Measurements from ENCODE around the gene SPACA4.
A peak's percentile ranks its signal among the peaks of the same experiment; 100 is the strongest.
"Not testable (repeated sequence)": the region's sequence is repeated elsewhere in the genome, so short reads cannot be mapped to it uniquely, and the experiment has no call there.

SPACA4 gene, protein sequence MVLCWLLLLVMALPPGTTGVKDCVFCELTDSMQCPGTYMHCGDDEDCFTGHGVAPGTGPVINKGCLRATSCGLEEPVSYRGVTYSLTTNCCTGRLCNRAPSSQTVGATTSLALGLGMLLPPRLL

DNA sequence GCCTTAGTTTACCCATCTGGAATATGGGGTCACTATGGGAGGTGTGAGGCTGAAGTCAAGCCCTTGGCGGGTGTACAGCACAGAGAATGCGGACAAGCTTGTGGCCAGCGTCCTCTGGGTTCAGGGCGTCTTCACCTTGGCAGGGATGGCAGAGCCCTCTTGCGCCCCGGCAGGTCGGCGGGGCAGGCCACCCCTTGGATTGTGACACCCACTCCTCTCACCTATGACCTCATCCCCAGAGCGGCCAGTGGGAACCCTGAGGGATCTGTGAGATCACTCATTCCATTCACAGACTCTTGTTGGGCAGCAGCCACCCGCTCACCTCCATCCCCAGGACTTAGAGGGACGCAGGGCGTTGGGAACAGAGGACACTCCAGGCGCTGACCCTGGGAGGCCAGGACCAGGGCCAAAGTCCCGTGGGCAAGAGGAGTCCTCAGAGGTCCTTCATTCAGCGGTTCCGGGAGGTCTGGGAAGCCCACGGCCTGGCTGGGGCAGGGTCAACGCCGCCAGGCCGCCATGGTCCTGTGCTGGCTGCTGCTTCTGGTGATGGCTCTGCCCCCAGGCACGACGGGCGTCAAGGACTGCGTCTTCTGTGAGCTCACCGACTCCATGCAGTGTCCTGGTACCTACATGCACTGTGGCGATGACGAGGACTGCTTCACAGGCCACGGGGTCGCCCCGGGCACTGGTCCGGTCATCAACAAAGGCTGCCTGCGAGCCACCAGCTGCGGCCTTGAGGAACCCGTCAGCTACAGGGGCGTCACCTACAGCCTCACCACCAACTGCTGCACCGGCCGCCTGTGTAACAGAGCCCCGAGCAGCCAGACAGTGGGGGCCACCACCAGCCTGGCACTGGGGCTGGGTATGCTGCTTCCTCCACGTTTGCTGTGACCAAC is at the start of gene SPACA4:
TSS of gene SPACA4 (plus strand) at position 280 of the 896 bp plus-strand sequence. CDS start at position 517, 237 bp downstream.
- DNase-seq (ENCODE audit: low read depth in 2 of 2), result no peak

DNA sequence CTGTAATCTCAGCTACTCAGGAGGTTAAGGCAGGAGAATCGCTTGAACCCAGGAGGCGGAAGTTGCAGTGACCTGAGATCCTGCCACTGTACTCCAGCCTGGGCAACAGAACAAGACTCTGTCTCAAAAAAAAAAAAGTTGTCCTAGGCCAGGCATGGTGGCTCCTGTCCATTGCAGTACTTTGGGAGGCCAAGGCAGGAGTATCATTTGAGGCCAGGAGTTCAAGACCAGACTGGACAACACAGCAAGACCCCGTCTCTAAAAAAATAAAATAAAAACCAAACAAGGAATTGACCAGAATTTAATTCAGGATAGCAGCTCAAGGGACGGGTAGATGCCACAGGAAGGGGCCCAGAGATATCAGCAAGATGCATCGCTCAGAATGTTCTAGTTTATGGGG is 49.7 kb upstream of the SPACA4 start:
- DNase-seq (ENCODE audit: low read depth in 2 of 2), result no peak

DNA sequence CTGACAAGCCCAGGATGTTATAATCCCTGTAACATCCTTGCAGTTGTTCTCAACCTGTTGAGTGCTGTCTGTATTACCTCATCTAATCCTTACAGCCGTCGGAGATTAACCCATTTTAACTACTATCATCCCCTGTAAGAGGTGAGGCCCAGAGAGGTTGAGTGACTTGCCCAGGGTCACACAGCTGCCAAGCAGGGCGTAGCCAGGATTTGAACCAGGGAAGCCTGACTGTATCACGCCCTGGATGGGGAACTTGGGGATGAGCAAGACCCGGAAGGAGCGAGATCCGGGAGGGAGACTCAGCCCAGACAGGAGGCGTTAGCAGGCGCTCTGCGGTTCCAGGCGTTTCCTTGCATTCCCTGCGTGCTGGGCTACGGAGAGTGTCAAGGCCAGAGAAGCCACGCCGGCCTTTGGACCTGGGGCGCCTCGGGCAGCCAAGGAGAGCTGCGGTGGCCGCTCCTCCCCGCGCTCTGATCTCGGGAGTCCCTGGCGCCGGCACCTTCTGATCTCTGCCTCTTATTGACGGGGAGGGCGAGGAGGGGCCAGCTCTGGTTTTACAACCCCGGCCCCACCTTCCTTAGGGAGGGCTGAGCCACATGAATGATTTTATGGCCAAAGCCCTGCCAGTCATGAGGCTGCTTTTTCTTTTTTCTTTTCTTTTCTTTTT is 48.4 kb upstream of the SPACA4 start:
- DNase-seq (ENCODE audit: low read depth in 2 of 2), result no peak

DNA sequence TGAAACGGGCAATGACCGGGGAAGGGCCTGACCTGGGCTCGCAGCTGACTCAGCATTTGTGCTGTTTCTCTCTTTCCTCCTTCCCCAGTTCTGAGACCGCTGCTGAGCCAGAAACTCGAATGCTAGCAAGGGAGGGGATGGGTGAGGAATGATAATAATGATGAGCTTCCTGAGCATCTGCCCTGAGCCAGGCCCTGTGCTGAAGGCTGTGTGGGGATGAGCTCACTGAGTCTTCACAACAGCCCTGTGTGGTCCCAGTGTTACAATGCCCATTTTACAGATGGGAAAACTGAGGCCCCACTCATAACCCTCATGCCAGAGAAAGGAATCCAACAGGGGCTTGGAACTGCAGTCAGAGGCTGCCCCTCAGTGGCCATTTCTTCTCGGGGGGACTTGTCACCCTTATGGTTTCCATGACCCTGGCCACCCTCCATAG is 46.4 kb upstream of the SPACA4 start:
- DNase-seq (ENCODE audit: low read depth in 2 of 2), result no peak

DNA sequence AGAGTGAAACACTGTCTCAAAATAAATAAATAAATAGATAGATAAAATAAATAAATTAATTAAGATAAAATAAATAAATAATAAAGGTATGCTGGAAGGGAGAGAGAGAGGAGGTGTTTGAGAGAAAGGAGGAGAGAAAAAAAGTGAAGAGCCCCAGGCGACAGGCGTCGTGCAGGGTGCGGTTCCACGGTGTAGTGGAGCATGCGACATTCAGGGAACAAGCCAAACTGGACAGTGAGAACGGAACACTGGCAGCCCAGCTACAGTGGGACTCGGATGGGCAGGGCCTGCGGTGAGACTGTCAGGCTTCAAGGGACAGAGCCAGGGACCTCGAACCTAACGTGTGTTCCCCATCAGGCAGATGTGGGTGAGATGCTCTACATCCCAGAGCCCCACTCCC is 45.1 kb upstream of the SPACA4 start:
- no peak for DNase-seq (ENCODE audit: low read depth in 2 of 2)

DNA sequence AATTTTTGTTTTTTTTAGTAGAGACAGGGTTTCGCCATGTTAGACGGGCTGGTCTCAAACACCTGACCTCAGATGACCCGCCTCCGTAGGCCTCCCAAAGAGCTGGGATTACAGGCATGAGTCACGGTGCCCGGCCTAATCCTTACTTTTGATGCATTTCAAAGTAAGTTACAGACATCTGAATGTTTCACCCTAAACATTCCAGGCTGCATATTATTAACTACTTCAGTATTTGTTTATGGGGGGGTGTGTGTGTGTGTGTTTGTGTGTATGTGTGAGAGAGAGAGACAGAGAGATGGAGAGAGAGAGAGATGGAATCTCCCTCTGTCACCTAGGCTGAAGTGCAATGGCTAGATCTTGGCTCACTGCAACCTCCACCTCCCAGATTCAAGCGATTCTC is 41.5 kb upstream of the SPACA4 start:
- DNase-seq (ENCODE audit: low read depth in 2 of 2), result no peak

DNA sequence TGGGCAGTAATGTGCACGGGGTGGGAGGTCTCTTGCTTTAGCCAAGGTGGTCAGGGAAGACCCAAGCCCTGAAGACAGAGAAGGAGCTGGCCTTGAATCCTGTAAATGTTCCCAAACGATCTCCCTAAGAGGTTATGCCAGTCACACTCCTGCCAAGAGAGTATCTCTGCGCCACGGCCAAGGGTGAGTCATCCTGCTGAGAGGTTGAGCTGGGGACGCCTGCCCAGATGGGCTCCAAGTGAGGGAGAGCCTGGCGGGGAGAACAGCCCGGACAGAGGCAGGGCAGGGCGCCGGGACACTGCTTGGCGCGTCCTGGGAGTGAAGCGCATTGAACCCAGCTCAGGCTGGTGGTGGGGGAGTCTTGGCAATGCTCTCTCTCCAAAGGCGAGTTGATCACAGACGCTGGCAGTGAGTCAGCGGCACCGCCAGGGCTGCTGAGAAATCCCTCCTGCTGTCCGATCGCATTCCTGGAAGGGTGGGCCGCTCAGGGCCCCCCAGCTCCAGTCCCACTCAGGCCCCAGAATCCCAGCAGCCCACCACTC is 38.1 kb upstream of the SPACA4 start:
- DNase-seq (ENCODE audit: low read depth in 2 of 2), result no peak

DNA sequence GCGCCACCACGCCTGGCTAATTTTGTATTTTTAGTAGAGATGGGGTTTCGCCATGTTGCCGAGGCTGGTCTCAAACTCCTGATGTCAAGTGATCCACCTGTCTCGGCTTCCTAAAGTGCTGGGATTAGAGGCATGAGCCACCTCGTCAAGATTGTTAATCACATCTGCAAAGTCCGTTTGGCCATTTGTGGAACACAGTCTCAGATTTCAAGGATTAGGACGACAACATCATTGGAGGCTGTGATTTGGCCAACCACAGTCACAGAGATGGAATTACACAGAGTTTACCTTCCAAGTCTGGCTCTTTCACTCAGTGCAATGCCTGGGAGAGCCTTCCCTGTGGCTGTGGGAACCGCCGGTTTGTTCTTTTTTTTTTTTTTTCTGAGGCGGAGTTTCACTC is 36.7 kb upstream of the SPACA4 start:
- DNase-seq (ENCODE audit: low read depth in 2 of 2), result no peak

DNA sequence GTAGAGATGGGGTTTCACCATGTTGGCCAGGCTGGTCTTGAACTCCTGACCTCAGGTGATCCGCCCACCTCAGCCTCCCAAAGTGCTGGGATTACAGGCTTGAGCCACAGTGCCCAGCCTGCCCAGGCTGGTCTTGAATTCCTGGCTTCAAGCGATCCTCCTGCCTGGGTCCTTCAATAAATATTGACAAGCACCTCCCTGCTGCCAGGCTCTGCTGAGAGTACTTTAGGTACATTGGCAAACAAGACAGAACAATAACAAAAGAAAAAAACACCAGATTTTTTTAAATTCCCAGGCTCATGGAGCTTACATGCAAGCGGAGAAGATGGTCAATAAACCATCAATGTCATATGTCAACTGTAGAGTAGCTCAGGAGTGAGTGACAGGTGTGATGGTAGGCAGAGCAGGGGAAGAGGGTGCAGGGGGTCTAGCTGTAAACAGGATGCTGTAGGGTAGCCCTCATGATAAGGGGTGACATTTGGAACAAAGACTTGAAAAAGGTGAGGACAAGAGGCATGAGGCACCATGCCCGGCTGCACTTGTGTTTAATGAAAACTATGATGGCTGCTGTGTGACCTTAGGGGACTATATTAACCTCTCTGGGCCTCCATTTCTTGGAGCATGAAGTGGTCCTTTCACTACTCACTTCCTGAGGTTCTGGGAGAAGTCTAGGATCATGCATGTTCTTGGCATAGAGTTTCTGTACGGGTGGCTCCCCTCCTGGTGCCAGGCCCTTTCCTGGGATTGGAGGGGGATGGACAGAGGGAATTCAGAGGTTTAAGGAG is 35.0 kb upstream of the SPACA4 start:
- DNase-seq (ENCODE audit: low read depth in 2 of 2), result no peak

DNA sequence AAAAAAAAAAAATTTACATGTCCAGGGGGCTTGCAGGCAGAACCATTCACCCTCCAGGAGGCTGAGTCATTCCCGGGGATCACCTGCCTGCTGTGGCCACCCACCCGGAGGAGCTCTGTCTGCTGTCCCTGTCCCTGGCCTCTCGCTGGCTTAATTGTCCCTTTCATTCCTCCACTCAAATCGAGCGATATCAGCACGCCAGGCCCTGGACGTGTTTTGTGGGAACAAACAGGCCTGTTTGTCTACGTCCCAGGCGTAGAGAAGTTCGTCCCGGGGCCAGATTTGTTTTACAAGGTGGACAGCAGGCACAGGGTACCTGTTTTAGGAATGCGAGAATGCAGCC is 33.4 kb upstream of the SPACA4 start:
- DNase-seq (ENCODE audit: low read depth in 2 of 2), result no peak

DNA sequence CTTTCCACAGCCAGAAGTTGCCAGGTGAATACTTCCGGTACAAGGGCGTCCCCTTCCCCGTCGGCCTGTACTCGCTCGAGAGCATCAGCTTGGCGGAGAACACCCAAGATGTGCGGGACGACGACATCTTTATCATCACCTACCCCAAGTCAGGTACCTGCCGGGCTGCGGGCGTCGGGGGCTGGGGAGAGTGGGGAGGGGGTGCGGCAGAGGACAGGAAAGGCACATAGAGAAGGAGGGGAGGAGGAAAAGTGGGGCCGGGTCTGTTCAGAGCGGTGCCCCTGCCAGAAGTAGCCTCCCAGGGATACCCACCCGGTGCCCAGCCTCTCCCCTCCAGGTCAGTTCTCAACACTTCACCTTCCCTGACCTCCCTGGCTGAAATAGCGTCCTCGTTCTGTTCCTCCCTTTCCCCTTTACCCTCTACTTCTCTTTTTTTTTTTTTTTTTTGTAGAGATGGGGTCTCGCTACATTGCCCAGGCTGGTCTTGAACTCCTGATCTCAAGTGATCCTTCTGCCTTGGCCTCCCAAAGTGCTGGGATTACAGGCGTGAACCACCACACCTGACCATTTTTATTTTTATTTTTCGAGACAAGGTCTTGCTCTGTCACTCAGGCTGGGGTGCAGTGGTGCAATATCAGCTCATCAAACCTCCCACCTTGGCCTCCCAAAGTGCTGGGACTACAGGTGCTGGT is 30.5 kb upstream of the SPACA4 start:
- no peak for DNase-seq (ENCODE audit: low read depth in 2 of 2)

DNA sequence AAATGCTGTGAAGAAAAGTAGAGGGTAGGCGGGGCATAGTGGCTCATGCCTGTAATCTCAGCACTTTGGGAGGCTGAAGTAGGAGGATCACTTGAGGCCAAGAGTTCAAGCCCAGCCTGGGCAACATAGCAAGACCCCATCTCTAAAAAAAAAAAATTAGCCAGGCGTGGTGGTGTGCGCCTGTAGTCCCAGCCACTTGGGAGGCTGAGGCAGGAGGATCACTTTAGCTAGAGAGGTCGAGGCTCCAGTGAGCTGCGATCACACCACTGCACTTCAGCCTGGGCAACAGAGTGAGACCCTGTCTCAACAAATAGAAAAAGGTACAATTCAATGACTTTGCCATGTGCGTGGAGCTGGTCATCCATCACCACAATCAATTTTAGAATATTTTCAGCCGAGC is 28.6 kb upstream of the SPACA4 start:
- not testable (repeated sequence) for DNase-seq (ENCODE audit: low read depth in 2 of 2)

DNA sequence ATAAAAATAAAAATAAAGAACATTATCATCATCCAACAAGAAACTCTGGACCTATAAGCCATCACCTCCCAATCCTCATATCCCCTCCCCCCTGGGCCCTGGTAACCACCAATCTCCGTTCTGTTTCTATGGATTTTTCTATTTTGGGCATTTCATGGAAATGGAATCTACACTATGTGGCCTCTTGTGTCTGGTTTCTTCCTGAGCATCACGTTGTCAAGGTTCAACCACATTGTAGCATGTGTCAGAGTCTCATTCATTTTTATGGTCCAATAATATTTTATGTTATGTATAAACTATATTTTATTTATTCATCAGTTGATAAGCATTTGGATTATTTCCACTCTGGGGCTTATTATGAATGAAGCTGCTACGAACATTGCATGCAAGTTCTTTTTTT is 27.7 kb upstream of the SPACA4 start:
- no peak for DNase-seq (ENCODE audit: low read depth in 2 of 2)

DNA sequence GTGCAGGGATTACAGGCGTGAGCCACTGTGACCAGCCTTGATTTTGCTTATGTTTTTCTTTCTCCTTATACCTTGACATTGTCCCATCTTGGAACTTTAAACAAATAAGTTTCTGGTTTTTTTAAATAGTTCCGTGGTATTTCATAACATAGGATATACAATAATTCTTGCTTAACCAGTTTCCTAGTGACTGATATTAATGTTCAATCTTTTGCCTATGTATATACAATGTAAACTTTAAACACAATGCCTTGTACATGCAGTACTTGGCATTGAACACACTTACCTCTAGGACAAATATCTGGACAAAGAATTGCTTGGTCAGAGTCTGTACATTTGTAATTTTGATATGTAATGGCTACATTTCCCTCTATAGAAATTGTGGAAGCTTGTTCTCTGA is 24.4 kb upstream of the SPACA4 start:
- DNase-seq (ENCODE audit: low read depth in 2 of 2), result no peak

DNA sequence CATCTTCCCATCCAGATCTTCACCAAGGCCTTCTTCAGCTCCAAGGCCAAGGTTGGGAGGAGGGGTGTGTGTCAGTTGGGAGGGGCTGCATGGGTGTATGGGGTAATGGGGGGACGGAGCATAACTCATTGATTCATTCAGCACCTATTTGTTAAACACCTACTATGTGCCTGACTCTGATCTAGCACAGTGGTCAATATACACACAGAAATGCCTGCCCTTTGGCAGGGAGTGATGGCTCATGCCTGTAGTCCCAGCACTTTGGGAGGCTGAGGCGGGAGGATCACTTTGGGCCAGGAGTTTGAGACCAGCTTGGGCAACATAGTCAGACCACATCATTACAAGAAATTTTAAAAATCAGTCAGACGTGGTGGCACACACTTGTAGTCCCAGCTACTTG is 19.2 kb upstream of the SPACA4 start:
- DNase-seq (ENCODE audit: low read depth in 2 of 2), result no peak

DNA sequence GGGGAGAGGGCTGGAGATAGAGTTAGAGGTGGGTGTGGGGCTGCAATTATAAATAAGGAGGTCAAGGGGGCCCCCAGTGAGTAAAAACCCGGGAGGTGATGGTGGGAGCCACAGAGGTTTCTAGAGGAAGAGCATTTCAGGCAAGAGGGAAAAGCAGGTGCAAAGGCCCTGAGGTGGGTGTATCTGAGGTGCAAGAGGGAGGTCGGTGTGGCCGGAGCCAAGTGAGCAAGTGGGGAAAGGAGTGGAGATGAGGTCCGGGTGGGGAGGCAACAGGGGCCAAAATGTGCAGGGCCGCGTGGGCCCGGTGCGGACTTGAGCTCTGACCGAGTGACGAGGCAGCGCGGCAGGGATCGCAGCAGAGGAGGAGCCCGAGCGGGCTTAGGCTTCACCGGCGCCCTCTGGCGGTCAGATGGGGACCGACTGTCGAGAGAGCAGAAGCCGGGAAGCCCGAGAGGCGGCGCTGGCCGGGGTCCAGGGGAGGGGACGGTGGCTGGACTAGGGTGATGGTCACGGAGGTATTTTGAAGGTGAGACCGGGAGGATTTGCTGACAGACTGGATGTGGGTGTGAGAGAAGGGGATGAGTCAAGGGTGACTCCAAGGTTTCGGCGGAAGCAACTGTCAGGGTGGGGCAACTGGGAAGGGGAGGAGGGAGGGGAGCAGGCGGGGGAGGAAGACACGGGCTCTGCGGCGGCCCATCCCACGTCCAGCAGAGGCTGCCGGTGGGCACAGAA is 17.7 kb upstream of the SPACA4 start:
- DNase-seq (ENCODE audit: low read depth in 2 of 2), result peak; percentile 73 to 84

DNA sequence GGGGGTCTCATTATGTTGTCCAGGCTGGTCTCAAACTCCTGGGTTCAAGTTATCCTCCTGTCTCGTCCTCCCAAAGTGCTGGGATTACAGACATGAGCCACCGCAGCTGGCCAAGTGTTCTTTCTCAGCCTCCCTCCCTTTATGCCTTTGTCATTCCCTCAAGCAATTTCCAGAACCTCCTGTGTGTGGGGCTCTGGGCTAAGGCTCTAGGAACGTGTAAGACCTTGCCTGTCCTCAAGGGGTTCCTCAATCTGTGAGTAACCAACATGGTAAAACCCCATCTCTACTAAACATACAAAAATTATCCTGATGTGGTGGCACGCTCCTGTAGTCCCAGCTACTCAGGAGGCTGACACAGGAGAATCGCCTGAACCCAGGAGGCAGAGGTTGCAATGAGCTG is 15.5 kb upstream of the SPACA4 start:
- no peak for DNase-seq (ENCODE audit: low read depth in 2 of 2)

DNA sequence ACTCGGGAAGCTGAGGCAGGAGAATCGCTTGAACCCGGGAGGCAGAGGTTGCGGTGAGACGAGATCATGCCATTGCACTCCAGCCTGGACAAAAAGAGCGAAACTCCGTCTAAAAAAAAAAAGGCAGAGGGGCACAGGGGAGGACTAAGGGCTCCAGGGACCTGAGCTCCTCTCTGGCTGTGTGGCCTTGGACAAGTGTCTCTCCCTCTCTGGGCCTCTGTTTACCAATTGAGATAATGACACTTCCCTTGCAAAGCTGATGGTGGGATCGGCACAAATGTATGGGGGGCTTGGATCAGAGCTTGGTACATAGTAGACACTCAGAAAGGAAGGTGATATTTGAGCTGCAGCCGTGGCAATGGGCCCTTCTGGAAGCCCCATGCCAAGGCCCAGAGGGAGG is 11.4 kb upstream of the SPACA4 start:
- DNase-seq (ENCODE audit: low read depth in 2 of 2), result no peak

DNA sequence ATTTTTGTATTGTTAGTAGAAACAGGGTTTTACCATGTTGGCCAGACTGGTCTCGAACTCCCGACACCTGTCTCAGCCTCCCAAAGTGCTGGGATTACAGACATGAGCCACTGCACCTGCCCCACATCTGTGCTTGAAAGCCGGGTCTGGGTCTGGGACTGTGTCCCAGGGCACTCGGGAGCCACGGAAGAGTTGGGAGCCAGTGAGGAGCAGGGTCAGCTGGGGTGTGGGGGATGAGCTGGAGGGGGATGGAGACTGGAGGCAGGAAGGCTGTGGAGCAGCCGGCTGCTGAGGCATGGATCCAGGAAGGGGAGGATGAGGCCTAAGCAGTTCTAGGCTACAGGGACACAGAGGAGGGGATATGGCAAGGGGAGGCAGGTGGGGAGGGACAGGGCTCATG is 10.7 kb upstream of the SPACA4 start:
- no peak for DNase-seq (ENCODE audit: low read depth in 2 of 2)

DNA sequence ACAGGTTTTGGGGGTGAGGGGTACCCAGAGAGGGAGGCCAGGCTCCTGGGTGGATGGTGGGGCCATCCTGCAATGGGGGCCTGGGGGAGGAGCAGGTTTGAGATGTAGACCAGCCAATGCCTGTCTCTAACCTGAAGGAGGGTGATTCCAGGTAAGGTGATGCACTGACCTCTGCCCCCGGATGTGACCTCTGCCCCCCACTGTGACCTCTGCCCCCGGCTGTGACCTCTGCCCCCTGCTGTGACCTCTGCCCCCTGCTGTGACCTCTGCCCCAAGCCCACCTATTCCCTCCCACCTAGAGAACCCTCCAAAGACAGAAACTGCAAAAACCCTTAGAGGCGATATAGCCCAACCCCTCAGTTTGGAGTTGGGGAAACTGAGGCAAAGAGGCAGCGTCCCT is 10.3 kb upstream of the SPACA4 start:
- DNase-seq (ENCODE audit: low read depth in 2 of 2), result no peak
